HK-2 (cell line): ENCODE measurements around the gene LLPH.
A peak's percentile ranks its signal among the peaks of the same experiment; 100 is the strongest.
"Not testable (repeated sequence)": the region's sequence is repeated elsewhere in the genome, so short reads cannot be mapped to it uniquely, and the experiment has no call there.

Experiments used
- DNase-seq: peaks from one replicate; pipeline ENCODE4 v3.0.0-alpha.2; 2018; ENCODE audit not compliant: unreplicated experiment

Gene LLPH

DNA sequence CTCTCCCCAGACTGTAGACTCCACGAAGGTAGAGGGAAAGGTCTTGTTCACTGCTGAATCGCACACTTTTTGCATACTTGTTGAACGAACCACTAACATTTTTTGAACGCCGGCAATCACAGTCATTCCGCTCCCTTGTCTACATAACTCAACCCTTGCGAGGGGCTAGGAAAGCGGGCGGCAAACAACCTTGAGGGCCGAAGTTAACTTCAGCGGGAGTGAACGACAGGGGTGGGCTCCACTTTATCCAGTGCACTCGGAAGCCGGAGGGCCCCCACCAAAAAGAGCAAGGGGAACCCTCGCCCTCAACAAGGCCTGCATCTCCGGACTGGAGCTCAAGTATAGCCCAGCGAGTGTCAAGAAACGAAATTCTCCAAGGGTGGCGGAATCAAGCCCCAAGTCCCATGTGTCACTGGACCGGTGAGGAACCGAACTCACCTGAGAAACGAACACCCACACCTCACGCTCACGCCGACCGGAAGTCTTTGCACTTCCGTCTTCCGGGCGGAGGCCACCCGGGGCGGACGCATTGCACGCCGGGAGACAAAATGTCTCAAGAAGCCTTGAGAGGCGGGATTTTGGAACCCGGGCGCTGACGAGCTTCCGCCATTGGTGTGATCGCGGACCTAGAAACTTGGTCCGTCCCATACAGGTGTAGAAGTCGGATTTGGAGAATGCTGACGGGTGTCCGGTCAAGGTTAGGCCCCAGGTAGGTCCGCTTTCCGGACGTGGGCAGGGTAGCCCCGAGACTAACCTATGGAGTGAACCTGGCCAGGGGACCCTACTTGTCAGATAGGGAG lies at the start of gene LLPH:
Gene LLPH, minus strand, starts transcription at position 484 of the 800 bp plus-strand sequence. CDS start 1,644 bp downstream, outside the sequence.
- peak; percentile 88 for DNase-seq

DNA sequence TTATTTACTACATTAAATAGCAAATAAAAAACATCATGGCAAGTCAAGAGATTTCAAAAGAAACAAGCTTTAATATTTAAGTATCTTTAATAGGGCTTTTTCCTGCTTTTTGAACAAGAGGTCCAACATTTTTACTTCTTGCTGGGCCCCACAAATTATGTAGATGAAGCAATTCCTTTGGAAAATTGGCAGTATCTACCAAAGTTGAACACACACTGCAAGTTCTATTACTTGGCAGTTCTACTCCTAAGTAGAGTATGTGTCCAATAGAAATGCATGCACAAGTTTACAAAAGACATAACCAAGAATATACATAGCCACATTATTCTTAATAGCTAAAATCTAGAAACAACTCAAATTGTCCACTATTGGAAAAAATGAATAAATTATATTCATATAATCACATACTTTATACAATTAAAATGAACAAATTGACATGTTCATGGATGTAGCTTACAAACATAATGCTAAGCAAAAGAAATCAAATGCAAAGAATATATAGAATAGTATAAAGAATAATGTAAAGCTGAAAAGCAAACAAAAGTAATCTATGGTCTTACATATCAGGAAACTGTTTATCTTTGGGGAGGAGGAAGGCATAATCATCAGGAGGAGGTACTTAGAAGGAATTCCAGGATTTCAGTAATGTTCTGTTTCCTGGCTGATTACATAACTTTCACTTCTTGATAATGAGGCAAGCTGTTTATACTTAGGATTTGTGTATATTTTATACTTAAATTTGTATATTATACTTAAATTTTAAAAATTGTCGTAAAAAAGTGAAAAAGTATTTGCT lies 45.8 kb upstream of the LLPH start:
- no peak for DNase-seq

DNA sequence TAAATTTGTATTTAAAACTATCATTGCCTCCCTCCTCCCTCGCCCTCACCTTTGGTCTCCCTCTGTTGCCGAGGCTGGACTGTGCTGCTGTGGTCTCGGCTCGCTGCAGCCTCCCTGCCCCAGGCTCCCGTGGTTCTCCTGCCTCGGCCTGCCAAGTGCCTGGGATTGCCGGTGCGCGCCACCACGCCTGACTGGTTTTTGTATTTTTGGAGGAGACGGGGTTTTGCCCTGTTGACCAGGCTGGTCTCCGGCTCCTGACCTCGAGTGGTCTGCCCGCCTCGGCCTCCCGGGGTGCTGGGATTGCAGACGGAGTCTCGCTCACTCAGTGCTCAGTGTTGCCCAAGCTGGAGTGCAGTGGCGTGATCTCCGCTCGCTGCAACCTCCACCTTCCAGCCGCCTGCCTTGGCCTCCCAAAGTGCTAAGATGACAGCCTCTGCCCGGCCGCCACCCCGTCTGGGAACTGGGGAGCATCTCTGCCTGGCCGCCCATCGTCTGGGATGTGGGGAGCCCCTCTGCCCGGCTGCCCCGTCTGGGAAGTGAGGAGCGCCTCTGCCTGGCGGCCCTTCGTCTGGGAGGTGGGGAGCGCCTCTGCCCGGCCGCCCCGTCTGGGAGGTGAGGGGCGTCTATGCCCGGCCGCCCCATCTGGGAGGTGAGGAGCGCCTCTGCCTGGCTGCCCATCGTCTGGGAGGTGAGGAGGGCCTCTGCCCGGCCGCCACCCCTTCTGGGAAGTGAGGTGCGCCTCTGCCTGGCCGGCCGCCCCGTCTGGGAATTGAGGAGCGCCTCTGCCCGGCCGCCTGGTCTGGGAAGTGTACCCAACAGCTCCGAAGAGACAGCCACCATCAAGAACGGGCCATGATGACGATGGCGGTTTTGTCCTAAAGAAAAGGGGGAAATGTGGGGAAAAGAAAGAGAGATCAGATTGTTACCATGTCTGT lies 44.1 kb upstream of the LLPH start:
- DNase-seq = not testable (repeated sequence)

GRCh38 chr12:66170606-66171005 lies 40.1 kb upstream of the LLPH start:
- no peak for DNase-seq

DNA sequence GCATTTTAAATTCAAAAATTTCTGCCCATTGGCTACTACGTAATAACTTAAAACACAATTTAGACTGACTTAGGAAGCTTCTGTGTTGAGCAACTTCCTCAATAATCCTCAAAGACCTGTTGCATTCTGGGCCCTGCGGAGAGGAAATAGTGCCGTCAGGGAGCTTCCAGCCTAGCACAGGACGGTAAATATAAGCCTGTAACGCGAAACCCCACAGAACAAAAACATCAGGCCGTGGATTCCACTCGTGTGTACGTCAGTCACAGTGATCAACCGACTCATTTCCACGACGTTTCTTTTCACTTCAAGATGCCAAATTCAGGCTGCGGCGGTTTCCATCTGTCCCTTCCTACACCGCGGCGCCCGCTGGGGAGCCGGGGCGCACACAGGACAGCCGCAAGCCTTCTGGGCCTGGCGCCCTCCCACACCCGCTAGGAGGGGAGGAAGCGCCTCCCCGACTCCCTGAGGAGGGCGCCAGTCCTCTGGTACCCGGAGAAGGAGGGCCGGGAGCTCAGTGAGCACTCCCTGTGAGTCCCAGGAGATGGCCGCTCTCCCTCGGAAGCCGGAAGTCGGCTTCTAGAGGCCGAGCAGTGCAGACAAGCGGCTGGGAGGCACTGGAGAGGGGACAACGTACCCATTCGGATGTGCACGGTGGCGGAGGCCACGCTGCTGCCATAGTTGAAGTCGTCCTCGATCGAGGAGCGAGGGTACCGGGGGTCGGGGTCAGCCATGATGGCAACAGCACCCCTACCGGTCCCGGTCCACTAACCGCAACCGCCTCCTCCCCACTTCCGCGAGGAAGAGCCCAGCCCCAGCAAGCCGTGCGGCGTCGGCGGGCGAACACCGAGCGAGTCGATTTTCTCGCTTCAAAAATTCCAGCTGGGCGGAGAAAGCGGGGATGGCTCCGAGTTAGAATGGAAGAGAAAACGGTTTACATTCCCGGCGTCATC lies 38.9 kb upstream of the LLPH start, which contains the start of gene TMBIM4:
Gene TMBIM4, minus strand, starts transcription at position 776 of the 950 bp plus-strand sequence. Its CDS starts 45 bp downstream, at position 731.
- DNase-seq = peak; percentile 90

GRCh38 chr12:66168410-66168809 lies 37.9 kb upstream of the LLPH start:
- no peak for DNase-seq

GRCh38 chr12:66166561-66166960 lies 36.0 kb upstream of the LLPH start:
- no peak for DNase-seq

DNA sequence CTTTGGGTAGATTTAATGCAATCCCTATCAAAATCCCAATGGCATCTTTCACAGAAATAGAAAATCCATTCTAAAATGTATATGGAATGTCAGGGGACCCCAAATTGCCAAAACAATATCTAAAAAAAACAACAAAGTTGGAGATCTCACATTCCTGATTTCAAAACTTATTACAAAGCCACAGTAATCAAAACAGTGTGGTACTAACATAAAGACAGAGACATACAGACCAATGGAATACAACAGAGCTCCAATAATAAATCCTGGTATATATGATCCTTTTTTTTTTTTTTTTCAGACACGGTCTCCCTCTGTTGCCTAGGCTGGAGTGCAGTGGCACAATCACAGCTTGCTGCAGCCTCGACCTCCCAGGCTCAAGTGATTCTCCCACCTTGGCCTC lies 34.6 kb upstream of the LLPH start:
- no peak for DNase-seq

GRCh38 chr12:66164349-66164821 lies 33.8 kb upstream of the LLPH start:
- no peak for DNase-seq

DNA sequence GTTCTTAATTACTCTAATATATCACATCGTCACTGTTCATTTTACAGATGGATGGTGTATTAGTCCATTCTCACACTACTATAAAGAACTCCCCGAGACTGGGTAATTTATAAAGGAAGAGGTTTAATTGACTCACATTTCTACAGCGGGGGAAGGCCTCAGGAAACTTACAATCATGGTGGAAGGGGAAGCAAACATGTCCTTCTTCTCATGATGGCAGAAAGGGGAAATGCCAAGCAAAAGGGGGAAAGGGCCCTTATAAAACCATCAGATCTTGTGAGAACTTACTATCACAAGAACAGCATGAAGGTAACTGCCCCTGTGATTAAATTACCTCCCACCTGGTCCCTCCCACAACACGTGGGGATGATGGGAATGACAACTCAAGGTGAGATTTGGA lies 32.7 kb upstream of the LLPH start:
- DNase-seq = no peak

DNA sequence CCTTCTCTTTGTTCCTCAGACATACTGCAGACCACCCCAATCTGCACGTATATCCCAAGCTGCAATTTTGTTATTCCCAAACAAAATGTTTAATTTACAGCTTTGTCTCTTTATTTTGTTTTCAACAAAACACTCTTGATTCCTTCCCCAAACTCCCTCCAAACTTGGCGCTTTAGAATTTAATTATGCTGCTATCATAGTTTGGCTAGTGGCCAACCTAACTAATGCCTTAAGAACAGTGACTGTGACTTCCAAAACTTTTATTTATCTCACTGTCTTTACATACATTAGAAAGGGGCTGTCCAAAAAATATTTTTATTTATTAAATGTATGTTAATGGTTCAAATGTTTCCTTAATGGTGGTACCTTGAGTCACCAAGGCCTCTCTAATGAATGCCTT lies 32.2 kb upstream of the LLPH start:
- DNase-seq = no peak

- DNase-seq = no peak
Observed at GRCh38 chr12:66160704-66161103, 30.2 kb upstream of the LLPH start.

GRCh38 chr12:66159123-66159522 lies 28.6 kb upstream of the LLPH start:
- DNase-seq = no peak

DNA sequence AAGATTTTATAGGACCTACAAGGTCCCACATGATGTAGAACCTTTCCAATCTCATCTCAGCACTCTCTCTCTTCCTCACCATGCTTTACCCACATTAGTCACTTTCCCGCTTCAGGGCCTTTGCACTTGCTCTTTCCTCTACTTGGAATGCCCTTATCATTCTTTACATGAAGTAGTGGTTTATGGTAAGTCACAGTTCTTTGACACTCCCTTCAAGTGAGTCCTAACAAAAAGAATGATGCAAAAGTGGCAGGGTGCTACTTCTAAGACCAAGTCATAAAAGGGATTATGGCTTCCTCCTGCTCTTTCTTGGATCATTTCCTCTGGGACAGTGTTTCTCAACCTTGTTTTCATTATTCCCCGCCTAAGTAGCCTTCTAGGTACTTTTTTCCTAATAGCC lies 26.1 kb upstream of the LLPH start:
- DNase-seq = no peak

GRCh38 chr12:66154776-66155175 lies 24.2 kb upstream of the LLPH start:
- DNase-seq = no peak

GRCh38 chr12:66152732-66153131 lies 22.2 kb upstream of the LLPH start:
- no peak for DNase-seq

GRCh38 chr12:66149702-66150398 lies 19.3 kb upstream of the LLPH start:
- DNase-seq = no peak

DNA sequence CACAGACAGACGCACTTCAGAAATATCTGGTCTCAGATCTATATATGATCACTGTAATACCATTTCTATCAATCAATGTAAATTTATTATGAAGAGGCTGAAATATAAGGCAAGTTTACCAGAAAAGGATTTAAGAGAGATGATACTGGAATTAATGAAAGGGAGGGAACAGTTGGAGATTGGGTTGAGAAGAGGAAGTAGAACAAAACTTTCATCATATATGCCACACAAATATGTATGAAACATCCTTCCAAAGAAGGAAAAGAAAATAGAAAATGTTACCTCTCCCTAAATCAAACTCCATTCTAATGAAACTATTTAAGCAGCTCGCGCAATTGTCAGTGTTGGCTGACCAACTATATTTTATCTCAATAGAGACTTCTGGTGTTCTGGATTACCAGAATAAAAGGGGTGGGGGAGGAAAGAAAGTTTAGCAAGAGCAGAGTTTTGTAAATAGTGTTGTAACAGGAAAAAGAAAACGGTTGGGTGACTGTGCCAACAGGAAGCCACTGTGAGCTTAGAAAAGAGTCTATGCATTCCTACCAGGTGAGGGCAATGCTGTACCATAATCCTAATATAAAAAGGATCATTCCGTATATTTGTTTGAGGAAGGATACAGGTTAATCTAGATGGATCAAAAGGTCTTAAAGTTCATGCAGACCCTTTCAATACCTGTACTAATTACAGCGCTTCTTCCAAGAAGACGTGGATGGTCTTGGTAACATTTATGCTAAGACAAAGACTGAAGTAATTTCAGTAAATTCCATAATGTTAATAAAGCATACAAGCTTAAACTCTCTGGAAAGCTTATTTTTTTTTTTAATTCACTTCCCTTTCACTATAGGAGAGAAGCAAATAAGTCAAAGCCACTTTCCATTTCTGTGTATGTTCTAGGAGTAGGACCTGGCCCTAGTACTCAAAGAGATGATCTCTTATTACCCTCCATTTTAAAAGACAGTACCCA lies 14.5 kb upstream of the LLPH start:
- DNase-seq = no peak

DNA sequence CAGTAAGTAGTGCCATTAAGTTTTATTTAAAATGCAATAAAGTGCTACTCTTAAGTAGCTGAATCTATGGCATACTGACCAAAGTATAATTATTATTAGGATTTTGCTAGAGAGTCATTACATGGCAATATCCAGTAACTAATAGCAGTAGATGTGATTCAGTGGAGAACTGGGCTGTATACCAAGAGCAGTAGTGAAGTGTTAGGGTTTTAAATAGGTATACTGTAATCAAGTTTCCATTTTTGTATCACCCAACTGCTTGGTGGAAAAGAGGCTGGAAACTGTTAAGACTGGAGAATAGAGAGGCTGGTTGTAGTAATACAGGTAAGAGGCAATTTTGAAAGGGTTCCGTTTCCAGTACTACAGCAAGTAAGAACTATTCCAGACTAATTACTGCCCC lies 13.3 kb upstream of the LLPH start:
- no peak for DNase-seq
